Large intestine (tissue), 3 donors: ENCODE data around the gene ULK4. TPM values are rescaled to one million over a fixed set of nuclear protein-coding genes. Genes with fewer than 3 reads are reported as not detected.

ENCODE experiments used
- DNase-seq, 2 donors: peaks; one replicate each; pipeline versions ENCODE4 v3.0.0 to v3.0.0-alpha.2; 2013
- H3K27ac ChIP-seq: one replicate; pipeline ENCODE4 v1.5.1; 2013; ENCODE audit warnings: low read length
- H3K27me3 ChIP-seq: 2 replicates; pipeline ENCODE4 v1.6.1; 2013; ENCODE audit warnings: low read length; ENCODE audit not compliant: control insufficient read depth, insufficient read depth
- H3K36me3 ChIP-seq: 2 replicates; pipeline ENCODE4 v1.6.1; 2013; ENCODE audit warnings: low read length; ENCODE audit not compliant: control insufficient read depth, insufficient read depth
- H3K4me1 ChIP-seq: one replicate; pipeline ENCODE4 v1.6.1; 2013; ENCODE audit warnings: low read length; ENCODE audit not compliant: control insufficient read depth, insufficient read depth
- H3K4me3 ChIP-seq: one replicate; pipeline ENCODE4 v1.5.1; 2013; ENCODE audit warnings: low read length
- H3K9me3 ChIP-seq: one replicate; pipeline ENCODE4 v1.6.1; 2013; ENCODE audit warnings: mild to moderate bottlenecking, low read depth, low read length, moderate library complexity; ENCODE audit not compliant: control insufficient read depth
- WGBS: methylation state at CpG from one replicate; pipeline ENCODE4 v1.1.5; 2013; ENCODE audit warnings: low lambda C conversion rate; ENCODE audit not compliant: insufficient coverage; 5-methylcytosine and 5-hydroxymethylcytosine counted together
- polyA plus RNA-seq: library from polyadenylated mRNA; unstranded; fragments of 120-200 nt; gene quantifications from one replicate; pipeline ENCODE4 v1.2.1, GENCODE V29; 2013

The ULK4 gene
- polyA plus RNA-seq, 1 donor, result 2.1 TPM

DNA sequence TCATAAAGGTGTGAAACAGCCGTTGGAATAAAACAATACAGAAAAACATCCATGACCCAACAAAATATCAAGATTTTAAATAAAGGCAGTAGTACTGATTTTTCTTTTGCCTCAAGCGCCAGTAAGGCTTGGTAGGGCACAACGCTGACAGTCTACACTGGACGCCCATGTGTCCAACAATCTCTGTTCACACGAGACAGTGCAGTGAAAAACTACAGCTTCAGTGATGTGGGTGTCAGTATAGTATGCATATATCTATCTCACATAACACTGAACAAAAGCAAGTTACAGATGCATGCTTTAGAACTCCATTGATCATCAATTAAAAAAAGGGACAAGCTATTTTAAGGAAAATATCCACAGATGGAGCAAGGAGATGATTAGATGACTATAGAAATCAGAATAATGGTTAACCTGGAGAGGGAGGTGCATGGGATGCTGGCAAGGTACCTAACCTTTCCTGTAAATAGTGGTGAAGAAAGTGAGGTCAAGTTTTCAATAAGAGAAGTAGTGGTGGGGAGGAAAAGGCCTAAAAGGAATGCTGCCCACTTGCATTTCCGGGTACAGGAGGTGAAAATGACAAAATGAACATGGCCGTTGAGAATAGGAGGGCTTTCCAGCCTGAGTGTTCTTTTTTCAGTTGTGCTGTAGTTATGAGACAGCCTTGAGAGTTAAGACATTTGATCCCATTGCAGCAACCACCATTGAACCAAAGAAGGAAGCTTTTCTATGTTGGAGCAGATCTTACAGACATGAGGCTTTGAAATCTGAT, 719.9 kb downstream of the ULK4 start:
- H3K4me1 ChIP-seq, result no peaks in the 10 kb centered on the region
- peaks cover 55% of the 10 kb centered on the region for H3K36me3 ChIP-seq
- H3K27me3 ChIP-seq, result no peaks in the 10 kb centered on the region
- no peaks in the 10 kb centered on the region for H3K9me3 ChIP-seq
- WGBS, result 92% methylated on average over 2 of the region's 7 CpGs
- H3K4me3 ChIP-seq, result no peak overlapping the region
- H3K27ac ChIP-seq, result no peak overlapping the region
- DNase-seq, result no peak

DNA sequence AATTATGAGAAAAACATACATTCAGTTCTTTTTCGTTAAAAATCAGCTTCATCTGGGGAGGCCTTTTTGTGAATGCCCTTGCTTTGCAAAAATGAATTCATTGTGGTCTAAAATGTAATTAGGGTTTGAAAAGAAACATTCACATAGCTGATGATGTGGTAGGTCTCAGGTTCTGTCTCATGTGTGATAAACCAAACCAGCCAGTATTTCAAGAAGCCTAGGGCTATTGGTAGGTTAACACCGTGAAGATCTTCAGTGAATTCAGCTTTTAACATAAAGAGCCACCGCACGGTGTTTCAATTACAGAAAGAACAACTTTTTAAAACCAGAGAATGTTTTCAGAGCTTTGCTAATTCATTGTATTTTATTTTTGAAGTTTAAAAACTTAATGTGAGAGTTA, 720.7 kb downstream of the ULK4 start:
- H3K9me3 ChIP-seq, result no peaks in the 10 kb centered on the region
- DNase-seq, result no peak
- no peak overlapping the region for H3K4me3 ChIP-seq
- no peak overlapping the region for H3K27ac ChIP-seq
- no peaks in the 10 kb centered on the region for H3K27me3 ChIP-seq
- peaks cover 62% of the 10 kb centered on the region for H3K36me3 ChIP-seq
- WGBS, result 100% methylated on average over 2 of the region's 4 CpGs
- no peaks in the 10 kb centered on the region for H3K4me1 ChIP-seq

- 38% methylated on average over 1 of the region's 2 CpGs for WGBS
- peaks cover 69% of the 10 kb centered on the region for H3K36me3 ChIP-seq
Observed at GRCh38 chr3:41239587-41239986, 722.3 kb downstream of the ULK4 start.

GRCh38 chr3:41237907-41238306, 724.0 kb downstream of the ULK4 start:
- DNase-seq, result no peak
- no peaks in the 10 kb centered on the region for H3K4me1 ChIP-seq
- no peak overlapping the region for H3K4me3 ChIP-seq
- peaks cover 84% of the 10 kb centered on the region for H3K36me3 ChIP-seq
- no peak overlapping the region for H3K27ac ChIP-seq
- no CpG with 5 or more reads among the region's 3 CpGs for WGBS
- no peaks in the 10 kb centered on the region for H3K27me3 ChIP-seq
- no peaks in the 10 kb centered on the region for H3K9me3 ChIP-seq

More at GRCh38 chr3:41239587-41239986, 722.3 kb downstream of the ULK4 start:
- no peaks in the 10 kb centered on the region for H3K9me3 ChIP-seq
- H3K4me1 ChIP-seq, result no peaks in the 10 kb centered on the region
- no peak for DNase-seq
- H3K27me3 ChIP-seq, result no peaks in the 10 kb centered on the region
- no peak overlapping the region for H3K27ac ChIP-seq
- no peak overlapping the region for H3K4me3 ChIP-seq

DNA sequence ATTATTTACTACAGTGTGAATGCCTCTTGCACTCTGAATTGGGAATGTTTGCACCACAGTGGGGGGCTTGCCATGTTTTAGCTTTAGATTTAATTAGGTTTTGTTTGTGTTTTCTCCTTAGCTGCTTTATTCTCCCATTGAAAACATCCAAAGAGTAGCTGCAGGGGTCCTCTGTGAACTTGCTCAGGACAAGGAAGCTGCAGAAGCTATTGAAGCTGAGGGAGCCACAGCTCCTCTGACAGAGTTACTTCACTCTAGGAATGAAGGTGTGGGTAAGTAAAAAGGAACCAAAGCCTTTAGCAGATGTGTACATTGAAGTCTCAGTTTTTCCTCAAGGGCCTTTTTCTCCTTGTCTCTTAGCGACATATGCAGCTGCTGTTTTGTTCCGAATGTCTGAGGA, 725.7 kb downstream of the ULK4 start:
- Histone ChIP-seq H3K27ac (no peak overlapping the region), H3K9me3 (no peaks in the 10 kb centered on the region), H3K4me1 (no peaks in the 10 kb centered on the region), H3K27me3 (no peaks in the 10 kb centered on the region), H3K36me3 (peaks cover 90% of the 10 kb centered on the region), H3K4me3 (no peak overlapping the region)
- DNase-seq, result no peak
- no CpG with 5 or more reads among the region's 2 CpGs for WGBS

- no peaks in the 10 kb centered on the region for H3K4me1 ChIP-seq
- DNase-seq, result no peak
- WGBS, result 40% methylated on average over 1 of the region's 6 CpGs
Observed at GRCh38 chr3:41234823-41235721, 726.8 kb downstream of the ULK4 start.

GRCh38 chr3:41224120-41224806, 737.6 kb downstream of the ULK4 start:
- no peak for DNase-seq
- peaks cover 5% of the 10 kb centered on the region for H3K4me1 ChIP-seq
- H3K27ac ChIP-seq, result no peak overlapping the region
- H3K36me3 ChIP-seq, result peaks cover 42% of the 10 kb centered on the region
- no peak overlapping the region for H3K4me3 ChIP-seq
- WGBS, result no CpG with 5 or more reads among the region's 3 CpGs
- H3K9me3 ChIP-seq, result no peaks in the 10 kb centered on the region
- H3K27me3 ChIP-seq, result no peaks in the 10 kb centered on the region

More at GRCh38 chr3:41234823-41235721, 726.8 kb downstream of the ULK4 start:
- H3K36me3 ChIP-seq, result peaks cover 91% of the 10 kb centered on the region
- no peak overlapping the region for H3K27ac ChIP-seq
- no peaks in the 10 kb centered on the region for H3K9me3 ChIP-seq
- no peak overlapping the region for H3K4me3 ChIP-seq
- no peaks in the 10 kb centered on the region for H3K27me3 ChIP-seq

GRCh38 chr3:41223691-41224090, 738.2 kb downstream of the ULK4 start:
- Histone ChIP-seq H3K27me3 (no peaks in the 10 kb centered on the region), H3K4me3 (no peak overlapping the region), H3K9me3 (no peaks in the 10 kb centered on the region), H3K36me3 (peaks cover 39% of the 10 kb centered on the region), H3K4me1 (peaks cover 5% of the 10 kb centered on the region), H3K27ac (no peak overlapping the region)
- no peak for DNase-seq
- no CpG with 5 or more reads among the region's 2 CpGs for WGBS

DNA sequence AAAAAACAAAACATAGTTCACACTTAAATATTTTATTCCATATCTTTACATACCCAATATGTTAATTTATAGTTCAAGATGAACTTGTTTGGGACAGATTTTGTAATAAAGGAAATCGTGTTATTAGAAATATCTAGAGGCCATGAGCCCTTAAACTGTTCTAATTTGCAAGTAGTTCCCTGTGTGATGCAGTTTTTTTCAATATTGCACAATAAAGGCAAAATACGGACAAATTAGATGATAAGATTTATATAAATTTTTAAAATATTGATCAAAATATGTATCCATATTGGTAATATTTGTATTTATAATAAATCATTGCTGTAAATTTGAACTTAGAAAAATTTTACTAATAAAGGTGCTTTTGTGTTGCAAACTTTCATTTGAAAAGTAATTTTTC, 738.8 kb downstream of the ULK4 start:
- no peak overlapping the region for H3K27ac ChIP-seq
- WGBS, result 89% methylated on average over 1 of the region's 2 CpGs
- no peak overlapping the region for H3K4me3 ChIP-seq
- H3K36me3 ChIP-seq, result peaks cover 39% of the 10 kb centered on the region
- H3K9me3 ChIP-seq, result no peaks in the 10 kb centered on the region
- H3K4me1 ChIP-seq, result peaks cover 5% of the 10 kb centered on the region
- no peaks in the 10 kb centered on the region for H3K27me3 ChIP-seq
- DNase-seq, result no peak

GRCh38 chr3:41222501-41222900, 739.4 kb downstream of the ULK4 start:
- H3K9me3 ChIP-seq, result no peaks in the 10 kb centered on the region
- H3K27ac ChIP-seq, result no peak overlapping the region
- peaks cover 5% of the 10 kb centered on the region for H3K4me1 ChIP-seq
- WGBS, result 100% methylated on average over 1 of the region's 3 CpGs
- DNase-seq, result no peak
- H3K36me3 ChIP-seq, result peaks cover 35% of the 10 kb centered on the region
- H3K4me3 ChIP-seq, result no peak overlapping the region
- no peaks in the 10 kb centered on the region for H3K27me3 ChIP-seq
